GM21619 (cell line): ENCODE measurements around the gene SLC30A5.
"Not testable (repeated sequence)": the region's sequence is repeated elsewhere in the genome, so short reads cannot be mapped to it uniquely, and the experiment has no call there.

Source experiments
- ATAC-seq: cut with Tn5 transposase; IDR thresholded peaks from one replicate; pipeline ENCODE4 v1.9.1; 2021; ENCODE audit not compliant: unreplicated experiment

Gene SLC30A5

GRCh38 chr5:69103521-69103920, 9.7 kb downstream of the SLC30A5 start:
- ATAC-seq: no peak

DNA sequence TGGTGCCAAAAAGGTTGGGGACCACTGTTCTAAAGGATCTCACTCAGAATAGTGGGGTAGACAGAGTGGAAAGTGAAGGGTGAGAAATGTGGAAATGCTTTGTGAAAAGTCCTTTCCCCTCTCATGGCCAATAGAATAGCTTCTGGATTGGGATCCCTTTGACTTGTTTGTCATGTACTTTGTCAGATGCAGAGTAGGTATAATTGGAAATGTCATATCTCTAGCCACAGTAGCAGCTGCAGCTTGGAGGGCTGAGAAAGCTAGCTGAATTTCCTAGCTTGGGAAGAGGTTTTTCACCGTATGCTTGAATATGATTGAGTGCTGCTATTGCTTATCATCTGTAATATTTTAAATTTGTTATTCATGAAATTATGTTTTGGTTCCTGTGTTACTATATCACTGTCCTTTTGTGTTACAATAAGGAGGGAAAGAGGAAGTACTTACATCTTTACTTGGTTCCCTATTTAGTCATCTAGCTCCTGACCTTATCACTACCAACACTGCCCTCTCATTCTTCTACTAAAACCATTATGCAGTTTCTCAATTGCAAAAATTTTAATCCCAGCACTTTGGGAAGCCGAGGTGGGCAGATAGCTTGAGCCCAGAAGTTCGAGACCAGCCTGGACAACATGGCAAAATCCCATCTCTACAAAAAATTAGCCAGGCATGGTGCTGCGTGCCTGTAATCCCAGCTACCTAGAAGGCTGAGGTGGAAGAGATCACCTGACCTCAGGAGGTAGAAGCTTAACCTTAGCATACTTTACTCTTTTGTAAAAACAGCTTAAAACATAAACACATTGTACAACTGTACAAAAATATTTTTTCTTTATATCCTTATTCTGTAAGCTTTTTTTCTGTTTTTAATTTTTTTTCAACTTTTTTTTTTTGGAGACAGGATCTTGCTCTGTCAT, 12.4 kb downstream of the SLC30A5 start:
- ATAC-seq: peak; percentile 80

DNA sequence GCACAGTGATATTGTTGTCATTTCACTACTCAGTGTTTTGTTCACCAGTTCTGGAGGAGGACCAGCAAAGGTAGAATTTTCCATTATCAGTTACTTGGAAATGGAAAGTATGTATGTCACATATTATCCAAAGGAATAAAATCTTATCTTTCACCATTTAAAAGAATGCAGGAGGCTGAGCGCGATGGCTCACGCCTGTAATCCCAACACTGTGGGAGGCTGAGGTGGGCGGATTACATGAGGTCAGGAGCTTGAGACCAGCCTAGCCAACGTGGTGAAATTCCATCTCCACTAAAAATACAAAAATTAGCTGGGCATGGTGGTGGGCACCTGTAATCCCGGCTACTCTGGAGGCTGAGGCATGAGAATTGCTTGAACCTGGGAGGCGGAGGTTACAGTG, 14.6 kb downstream of the SLC30A5 start:
- not testable (repeated sequence) for ATAC-seq

GRCh38 chr5:69113851-69114250, 20.0 kb downstream of the SLC30A5 start:
- ATAC-seq: no peak

- no peak for ATAC-seq
These were observed 21.7 kb downstream of the SLC30A5 start for GRCh38 chr5:69115526-69115925.

DNA sequence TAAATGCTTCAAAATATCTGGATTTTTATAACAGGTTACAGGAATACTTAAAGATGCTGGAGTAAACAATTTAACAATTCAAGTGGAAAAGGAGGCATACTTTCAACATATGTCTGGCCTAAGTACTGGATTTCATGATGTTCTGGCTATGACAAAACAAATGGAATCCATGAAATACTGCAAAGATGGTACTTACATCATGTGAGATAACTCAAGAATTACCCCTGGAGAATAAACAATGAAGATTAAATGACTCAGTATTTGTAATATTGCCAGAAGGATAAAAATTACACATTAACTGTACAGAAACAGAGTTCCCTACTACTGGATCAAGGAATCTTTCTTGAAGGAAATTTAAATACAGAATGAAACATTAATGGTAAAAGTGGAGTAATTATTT, 35.6 kb downstream of the SLC30A5 start:
- no peak for ATAC-seq

- ATAC-seq: no peak
These were observed 36.4 kb downstream of the SLC30A5 start for GRCh38 chr5:69130241-69130640.

- ATAC-seq: no peak
These were observed 37.5 kb downstream of the SLC30A5 start for GRCh38 chr5:69131304-69131703.

- no peak for ATAC-seq
These were observed 40.3 kb downstream of the SLC30A5 start for GRCh38 chr5:69134126-69134525.

- peak; percentile 92 for ATAC-seq
These were observed 42.5 kb downstream of the SLC30A5 start for GRCh38 chr5:69136293-69136692.

DNA sequence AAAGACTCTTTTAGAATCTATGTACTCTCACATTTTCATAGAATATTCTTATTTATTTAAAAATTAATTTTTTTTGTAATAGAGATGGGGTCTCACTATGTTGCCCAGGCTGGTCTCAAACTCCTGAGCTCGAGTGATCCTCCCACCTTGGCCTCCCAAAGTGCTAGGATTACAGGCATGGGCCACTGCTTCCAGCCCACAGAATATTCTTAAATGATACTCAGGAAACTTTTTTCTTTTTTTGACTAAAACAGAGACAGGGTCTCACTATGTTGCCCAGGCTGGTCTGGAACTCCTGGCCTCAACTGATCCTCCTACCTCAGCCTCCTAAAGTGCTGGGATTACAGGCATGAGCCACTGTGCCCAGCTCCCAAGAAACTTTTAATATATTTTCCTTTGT, 43.4 kb downstream of the SLC30A5 start:
- not testable (repeated sequence) for ATAC-seq

GRCh38 chr5:69137807-69138206, 44.0 kb downstream of the SLC30A5 start:
- no peak for ATAC-seq

- ATAC-seq: no peak
These were observed 45.0 kb downstream of the SLC30A5 start for GRCh38 chr5:69138766-69139165.

GRCh38 chr5:69140239-69140638, 46.4 kb downstream of the SLC30A5 start:
- ATAC-seq: not testable (repeated sequence)

DNA sequence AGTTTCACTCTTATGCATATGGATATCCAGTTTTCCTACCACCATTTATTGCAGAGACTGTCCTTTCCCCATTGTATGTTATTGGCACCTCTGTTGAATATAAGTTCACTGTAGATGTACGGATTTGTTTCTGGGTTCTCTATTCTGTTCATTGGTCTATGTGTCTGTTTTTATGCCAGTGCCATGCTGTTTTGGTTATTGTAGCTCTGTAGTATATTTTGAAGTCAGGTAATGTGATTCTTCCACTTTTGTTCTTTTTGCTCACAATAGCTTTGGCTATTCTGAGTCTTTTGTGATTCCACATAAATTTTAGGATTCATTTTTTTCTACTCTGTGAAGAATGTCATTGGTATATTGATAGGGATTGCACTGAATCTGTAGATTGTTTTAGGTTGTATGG, 47.0 kb downstream of the SLC30A5 start:
- no peak for ATAC-seq

DNA sequence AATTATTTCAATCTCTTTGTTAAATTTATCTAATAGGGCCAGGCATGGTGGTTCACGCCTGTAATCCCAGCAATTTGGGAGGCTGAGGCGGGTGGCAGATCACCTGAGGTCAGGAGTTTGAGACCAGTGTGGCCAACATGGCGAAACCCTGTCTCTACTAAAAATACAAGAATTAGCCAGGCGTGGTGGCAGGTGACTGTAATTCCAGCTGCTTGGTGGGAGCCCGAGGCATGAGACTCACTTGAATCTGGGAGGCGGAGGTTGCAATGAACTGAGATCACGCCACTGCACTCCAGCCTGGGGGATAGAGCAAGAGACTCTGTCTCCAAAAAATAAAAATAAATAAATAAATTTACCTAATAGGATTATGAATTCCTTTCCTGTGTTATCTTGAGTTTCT, 54.8 kb downstream of the SLC30A5 start:
- not testable (repeated sequence) for ATAC-seq

DNA sequence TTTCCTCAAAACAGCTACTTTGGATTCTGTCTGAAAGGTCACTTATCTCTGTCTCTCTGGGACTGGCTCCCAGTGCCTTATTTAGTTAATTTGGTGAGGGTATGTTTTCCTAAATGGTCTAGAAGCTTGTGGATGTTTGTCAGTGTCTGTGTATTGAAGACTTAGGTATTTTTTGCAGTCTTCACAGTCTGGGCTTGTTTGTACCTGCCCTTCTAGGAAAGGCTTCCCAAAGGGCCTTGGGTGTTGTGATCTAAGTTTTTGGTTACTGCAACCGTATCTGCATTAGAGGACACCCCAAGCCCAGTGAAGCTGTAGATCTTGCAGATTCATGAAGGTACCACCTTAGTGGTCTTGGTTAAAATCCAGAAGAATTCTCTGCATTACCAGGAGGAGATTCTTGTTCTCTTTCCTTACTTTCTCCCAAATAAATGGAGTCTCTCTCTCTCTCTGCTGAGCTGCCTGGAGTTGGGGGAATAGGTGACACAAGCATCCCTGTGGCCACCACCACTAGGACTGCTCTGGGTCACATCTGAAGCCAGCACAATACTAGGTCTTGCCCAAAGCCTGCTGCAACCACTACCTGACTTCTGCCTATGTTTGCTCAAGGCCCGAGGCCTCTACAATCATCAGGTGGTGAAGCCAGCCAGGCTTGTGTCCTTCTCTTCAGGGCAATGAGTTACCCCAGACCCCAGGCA, 55.3 kb downstream of the SLC30A5 start:
- no peak for ATAC-seq

GRCh38 chr5:69149676-69150010, 55.8 kb downstream of the SLC30A5 start:
- no peak for ATAC-seq

DNA sequence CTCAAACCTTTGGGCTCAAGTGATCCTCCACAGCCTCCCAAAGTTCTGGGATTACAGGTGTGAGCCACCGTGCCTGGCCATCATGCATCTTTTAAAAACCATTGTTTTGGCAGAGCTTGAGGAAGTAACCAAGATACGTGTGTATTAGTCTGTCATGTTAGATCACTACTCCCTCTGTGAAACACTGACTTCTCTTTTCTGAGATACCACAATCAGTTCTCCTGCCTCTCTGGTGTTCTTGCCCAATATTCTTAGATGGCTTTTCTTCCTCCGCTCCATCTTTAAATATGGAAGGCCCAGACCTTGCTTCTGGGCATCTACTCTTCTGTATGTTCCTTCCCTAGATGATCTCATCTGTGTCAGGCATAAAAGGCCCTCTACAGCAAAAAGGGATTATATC, 58.9 kb downstream of the SLC30A5 start:
- no peak for ATAC-seq

DNA sequence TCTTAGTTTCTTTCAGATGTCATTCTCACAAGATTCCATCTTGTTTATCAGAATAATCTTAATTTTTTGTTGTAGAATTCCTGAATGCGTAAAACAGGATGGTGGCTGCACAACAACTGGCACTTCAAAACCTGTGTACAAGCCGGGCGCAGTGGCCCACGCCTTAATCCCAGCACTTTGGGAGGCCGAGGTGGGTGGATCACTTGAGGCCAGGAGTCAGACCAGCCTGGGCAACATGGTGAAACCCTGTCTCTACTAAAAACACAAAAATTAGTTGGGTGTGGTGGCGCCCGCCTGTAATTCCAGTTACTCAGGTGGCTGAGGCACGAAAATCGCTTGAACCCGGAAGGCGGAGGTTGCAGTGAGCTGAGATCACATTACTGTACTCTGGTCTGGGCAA, 62.6 kb downstream of the SLC30A5 start:
- no peak for ATAC-seq

- ATAC-seq: no peak
These were observed 64.2 kb downstream of the SLC30A5 start for GRCh38 chr5:69158039-69158438.

DNA sequence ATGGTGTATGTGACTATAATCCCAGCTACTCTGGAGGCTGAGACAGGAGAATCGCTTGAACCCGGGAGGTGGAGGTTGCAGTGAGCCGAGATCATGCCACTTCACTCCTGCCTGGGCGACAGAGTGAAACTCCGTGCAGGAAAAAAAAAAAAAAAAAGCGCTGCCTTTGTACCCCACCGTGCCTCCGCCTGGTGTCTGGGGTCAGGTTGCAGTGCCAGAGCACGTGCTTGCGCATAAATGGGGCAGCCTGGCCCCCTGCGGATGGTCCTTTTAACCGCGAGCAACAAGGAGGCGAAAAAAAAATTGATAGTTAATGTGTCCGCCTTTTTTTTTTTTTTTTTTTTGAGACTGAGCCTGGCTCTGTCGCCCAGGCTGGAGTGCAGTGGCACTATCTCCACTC, 66.8 kb downstream of the SLC30A5 start:
- ATAC-seq: no peak
